NB4 (cell line): ENCODE results near the gene COL4A2.

Source experiments
- DNase-seq: peaks from one replicate; pipeline ENCODE4 v3.0.0; 2010; ENCODE audit warnings: low read depth
- H3K4me3 ChIP-seq: one replicate; pipeline ENCODE4 v1.5.1; 2011; ENCODE audit warnings: mild to moderate bottlenecking, low read depth, low read length, moderate library complexity
- CTCF ChIP-seq: IDR thresholded peaks from one replicate; pipeline ENCODE4 v1.5.1; 2012; ENCODE audit warnings: low read depth, low read length
- MYC ChIP-seq: IDR thresholded peaks from 2 replicates; pipeline ENCODE4 v1.6.1; 2011; ENCODE audit warnings: low read depth, low read length
- POLR2A ChIP-seq: IDR thresholded peaks from 2 replicates; pipeline ENCODE4 v1.6.1; 2011; ENCODE audit warnings: mild to moderate bottlenecking; ENCODE audit not compliant: insufficient read length; ENCODE audit errors: extremely low read depth
- TF ChIP-seq, protein P1 (sequence below): IDR thresholded peaks from 2 replicates; pipeline ENCODE4 v1.6.1; 2011; ENCODE audit warnings: low read depth, low read length

COL4A2 gene

DNA sequence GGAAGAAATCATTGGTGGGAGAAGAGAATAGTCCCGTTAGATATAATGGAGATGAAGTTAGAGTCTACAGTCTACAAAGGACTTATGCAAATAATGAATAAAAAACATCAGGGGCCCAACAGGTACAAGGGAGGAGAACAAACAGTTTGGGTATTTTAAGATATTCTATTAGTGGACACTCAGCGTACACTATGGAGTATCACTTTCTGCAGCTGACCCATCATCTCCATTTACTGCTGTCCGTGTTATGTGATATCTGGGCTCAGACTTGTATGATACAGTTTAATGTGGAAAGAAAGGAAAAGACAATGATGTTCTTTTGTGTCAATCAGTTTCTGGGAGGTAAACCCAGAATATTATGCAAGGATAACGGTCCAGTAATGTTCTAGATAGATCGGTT, 128.2 kb downstream of the COL4A2 start:
- TF ChIP-seq POLR2A (no peak), CTCF (no peak), MYC (no peak)
- TF ChIP-seq, protein P1, sequence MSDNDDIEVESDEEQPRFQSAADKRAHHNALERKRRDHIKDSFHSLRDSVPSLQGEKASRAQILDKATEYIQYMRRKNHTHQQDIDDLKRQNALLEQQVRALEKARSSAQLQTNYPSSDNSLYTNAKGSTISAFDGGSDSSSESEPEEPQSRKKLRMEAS: no peak
- no peak overlapping the region for H3K4me3 ChIP-seq
- no peak for DNase-seq

DNA sequence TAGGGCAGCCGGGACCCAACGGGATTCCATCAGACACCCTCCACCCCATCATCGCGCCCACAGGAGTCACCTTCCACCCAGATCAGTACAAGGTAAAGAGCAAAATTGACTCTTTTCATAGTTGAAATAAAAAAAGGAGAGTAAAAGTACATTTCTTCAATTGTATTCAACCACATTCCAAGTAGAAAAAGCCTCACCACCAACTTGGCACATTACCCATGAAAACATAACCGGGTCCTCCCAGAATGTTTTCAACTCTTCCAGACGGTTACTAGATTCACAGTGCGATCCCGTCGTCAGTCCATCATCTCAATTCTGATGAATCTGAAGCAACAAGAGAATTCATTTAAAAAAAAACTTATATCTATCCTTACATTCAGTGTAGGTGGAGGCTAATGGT, 129.2 kb downstream of the COL4A2 start:
- no peak overlapping the region for H3K4me3 ChIP-seq
- DNase-seq: no peak
- TF ChIP-seq POLR2A (no peak), MYC (no peak), CTCF (no peak)
- TF ChIP-seq, protein P1: no peak

DNA sequence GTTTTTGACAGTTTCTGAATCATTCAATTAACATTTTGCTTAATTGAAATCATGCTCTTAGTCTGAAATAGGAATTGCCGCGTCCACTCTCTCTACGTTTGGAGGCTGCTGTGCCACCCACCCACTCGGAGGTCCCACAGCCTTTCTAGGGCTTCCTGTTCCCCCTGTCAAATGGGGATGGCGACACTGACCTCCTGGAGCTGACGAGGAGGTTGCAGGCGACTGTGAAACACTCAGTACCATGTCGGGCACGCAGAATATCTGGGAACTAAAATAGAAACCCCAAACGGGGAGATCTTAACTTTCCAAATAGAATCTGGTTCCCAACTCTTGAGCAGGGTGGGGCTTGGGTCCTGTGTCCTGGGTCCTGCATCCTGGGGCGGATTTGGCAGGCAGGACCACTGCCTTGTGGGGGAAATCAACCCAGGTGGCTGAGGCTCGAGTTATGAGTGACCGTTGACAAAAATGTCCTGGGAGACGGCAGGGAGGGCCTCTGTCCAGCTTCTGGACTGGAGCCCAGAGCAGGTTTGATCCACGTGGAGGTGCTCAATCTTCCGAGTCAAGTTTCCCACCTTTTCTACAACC, 129.8 kb downstream of the COL4A2 start:
- TF ChIP-seq, protein P1: no peak
- TF ChIP-seq MYC: no peak
- no peak for DNase-seq
- H3K4me3 ChIP-seq: no peak overlapping the region

DNA sequence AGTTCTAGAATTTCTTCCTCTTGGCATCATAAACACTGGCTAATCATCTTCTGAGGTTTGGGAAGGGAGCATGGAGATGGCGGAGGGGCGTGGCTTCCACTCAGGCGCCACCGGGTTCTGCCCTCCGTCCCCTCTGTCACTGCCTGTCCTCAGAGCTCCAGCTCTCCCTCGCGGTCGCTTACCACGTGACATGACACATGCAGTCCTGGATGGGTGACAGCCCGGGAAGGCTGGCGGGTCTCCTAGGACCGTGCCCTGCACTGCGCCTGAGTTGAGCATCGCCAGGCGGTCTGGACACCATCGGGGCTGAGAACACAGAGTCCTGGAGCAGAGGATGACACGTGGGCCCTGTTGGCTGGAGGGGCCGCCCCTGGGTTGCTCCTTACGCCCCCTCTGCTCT, 131.1 kb downstream of the COL4A2 start:
- TF ChIP-seq, protein P1: no peak; the same call in 1 of the 2 replicates
- no peak for TF ChIP-seq CTCF
- no peak for TF ChIP-seq MYC
- TF ChIP-seq POLR2A: no peak
- no peak overlapping the region for H3K4me3 ChIP-seq
- DNase-seq: no peak

- TF ChIP-seq MYC (no peak), CTCF (no peak), POLR2A (no peak)
- TF ChIP-seq, protein P1: no peak
- no peak for DNase-seq
- no peak overlapping the region for H3K4me3 ChIP-seq
These were observed 131.7 kb downstream of the COL4A2 start for GRCh38 chr13:110438776-110439175.

DNA sequence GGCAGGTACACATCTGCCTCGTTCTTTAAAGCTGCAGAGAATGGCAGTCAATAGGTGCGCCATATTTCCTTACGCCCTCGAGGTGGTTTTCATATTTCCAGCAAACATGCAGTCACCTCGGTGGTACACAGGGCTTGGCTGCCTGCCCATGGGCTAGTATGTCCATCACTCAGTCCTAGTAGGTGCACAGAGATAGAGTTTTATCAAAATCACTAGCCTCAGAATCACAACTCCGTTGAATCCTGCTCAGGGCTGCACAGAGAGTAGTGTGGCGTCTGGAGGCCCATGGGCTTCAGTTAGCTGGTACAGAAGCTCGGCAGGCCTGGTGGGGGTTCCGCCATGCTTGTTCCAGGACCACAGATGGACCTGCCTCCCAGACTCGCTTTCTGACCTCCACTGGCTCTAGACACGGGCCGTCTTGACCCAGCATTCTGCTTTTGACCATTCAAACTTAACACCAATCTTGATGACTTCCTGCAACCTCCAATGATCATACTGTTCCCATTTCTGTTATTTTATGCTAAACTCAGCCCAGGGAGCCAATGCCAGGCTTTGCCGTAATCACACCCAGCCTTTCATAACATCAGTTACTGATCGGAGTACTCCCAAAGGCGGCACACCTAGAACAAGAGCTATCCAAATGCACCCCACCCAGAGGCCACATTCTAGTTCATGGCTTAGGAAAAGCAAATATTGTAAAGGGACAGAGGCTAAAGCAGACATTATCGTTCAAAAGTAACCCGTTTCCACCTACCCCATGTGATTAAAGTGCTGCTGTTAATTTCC, 134.1 kb downstream of the COL4A2 start:
- TF ChIP-seq, protein P1: no peak
- TF ChIP-seq POLR2A: no peak
- no peak for TF ChIP-seq MYC
- no peak for TF ChIP-seq CTCF

More for the DNA sequence above, 134.1 kb downstream of the COL4A2 start:
- no peak for DNase-seq
- H3K4me3 ChIP-seq: no peak overlapping the region
